ENCODE data around the gene TNS3.
"Not testable (repeated sequence)": the region's sequence is repeated elsewhere in the genome, so short reads cannot be mapped to it uniquely, and the experiment has no call there.

TNS3 gene

GRCh38 chr7:47602272-47603004 lies 20.5 kb upstream of the TNS3 start:
- DNase-seq (ENCODE audit: low read depth) = no peak

- no peak for DNase-seq (ENCODE audit: low read depth)
These were observed 20.0 kb upstream of the TNS3 start for GRCh38 chr7:47601881-47602249.

GRCh38 chr7:47601119-47601880 lies 19.4 kb upstream of the TNS3 start:
- DNase-seq (ENCODE audit: low read depth) = no peak

- DNase-seq (ENCODE audit: low read depth) = no peak
These were observed 18.5 kb upstream of the TNS3 start for GRCh38 chr7:47600199-47601118.

- no peak for DNase-seq (ENCODE audit: low read depth)
These were observed 15.5 kb upstream of the TNS3 start for GRCh38 chr7:47597379-47597778.

- no peak for DNase-seq (ENCODE audit: low read depth)
These were observed 14.7 kb upstream of the TNS3 start for GRCh38 chr7:47596502-47597202.

- DNase-seq (ENCODE audit: low read depth) = no peak
These were observed 12.5 kb upstream of the TNS3 start for GRCh38 chr7:47594406-47594805.

- DNase-seq (ENCODE audit: low read depth) = no peak
These were observed 10.0 kb upstream of the TNS3 start for GRCh38 chr7:47591655-47592572.

- DNase-seq (ENCODE audit: low read depth) = no peak
These were observed 9.3 kb upstream of the TNS3 start for GRCh38 chr7:47591089-47591654.

GRCh38 chr7:47590215-47590614 lies 8.3 kb upstream of the TNS3 start:
- DNase-seq (ENCODE audit: low read depth) = not testable (repeated sequence)

- DNase-seq (ENCODE audit: low read depth) = no peak
These were observed 6.9 kb upstream of the TNS3 start for GRCh38 chr7:47588704-47589225.

GRCh38 chr7:47587976-47588375 lies 6.1 kb upstream of the TNS3 start:
- no peak for DNase-seq (ENCODE audit: low read depth)

- no peak for DNase-seq (ENCODE audit: low read depth)
These were observed 5.4 kb upstream of the TNS3 start for GRCh38 chr7:47587351-47587750.

- DNase-seq (ENCODE audit: low read depth) = no peak
These were observed 5.0 kb upstream of the TNS3 start for GRCh38 chr7:47586925-47587324.

GRCh38 chr7:47586161-47586670 lies 4.3 kb upstream of the TNS3 start:
- not testable (repeated sequence) for DNase-seq (ENCODE audit: low read depth)

GRCh38 chr7:47584536-47584895 lies 2.6 kb upstream of the TNS3 start:
- no peak for DNase-seq (ENCODE audit: low read depth)

- no peak for DNase-seq (ENCODE audit: low read depth)
These were observed 2.0 kb upstream of the TNS3 start for GRCh38 chr7:47583739-47584535.

GRCh38 chr7:47582764-47583738 lies 1.1 kb upstream of the TNS3 start:
- no peak for DNase-seq (ENCODE audit: low read depth)
